H1 (cell line): ENCODE measurements around the gene OR51V1. TPM values are rescaled to one million over a fixed set of nuclear protein-coding genes. Genes with fewer than 3 reads are reported as not detected.

ENCODE experiments used
- CTCF ChIA-PET: fragments of 300-600 bp; sonication (Branson Sonifier 250); formaldehyde crosslinking; loops from one replicate; lab custom pipeline; 2021; ENCODE audit not compliant: partially characterized antibody; lab: Charles Lee
- POLR2A ChIA-PET: fragments of 300-600 bp; sonication (Branson Sonifier 250); formaldehyde crosslinking; loops from one replicate; lab custom pipeline; 2021; ENCODE audit warnings: inconsistent platforms; ENCODE audit not compliant: partially characterized antibody; lab: Charles Lee
- DNase-seq, 2 experiments: peaks; one replicate each; pipeline versions ENCODE4 v3.0.0 to v3.0.0-alpha.2; 2010 to 2022; ENCODE audit warnings: low spot score in 2 of 2, low read depth in 1 of 2, mixed read lengths in 1 of 2
- FAIRE-seq: peaks from 2 replicates; lab custom pipeline; 2011; peaks lifted over from hg19 to GRCh38; lab: Jason Lieb, UNC
- H2AFZ ChIP-seq: 2 replicates; pipeline ENCODE4 v1.8.1; 2012; ENCODE audit warnings: low read length, inconsistent platforms
- H2AK5ac ChIP-seq: 2 replicates; pipeline ENCODE4 v1.6.1; 2013; ENCODE audit warnings: low read depth, low read length
- H2BK120ac ChIP-seq: replicated peaks from 2 replicates; pipeline ENCODE3; 2013; ENCODE audit warnings: low read depth, low read length, inconsistent platforms
- H2BK12ac ChIP-seq: 2 replicates; pipeline ENCODE4 v1.6.1; 2013; ENCODE audit warnings: low read depth, low read length
- H2BK15ac ChIP-seq: 2 replicates; pipeline ENCODE4 v1.6.1; 2013; ENCODE audit warnings: low read length
- H2BK20ac ChIP-seq: 2 replicates; pipeline ENCODE4 v1.6.1; 2013; ENCODE audit warnings: low read length
- H2BK5ac ChIP-seq: 2 replicates; pipeline ENCODE4 v1.6.1; 2013; ENCODE audit warnings: low read depth, low read length
- H3K14ac ChIP-seq: 2 replicates; pipeline ENCODE4 v1.6.1; 2013; ENCODE audit warnings: inconsistent platforms; ENCODE audit not compliant: insufficient read length
- H3K18ac ChIP-seq: 2 replicates; pipeline ENCODE4 v1.6.1; 2013; ENCODE audit warnings: low read length; ENCODE audit errors: extremely low read depth
- H3K23ac ChIP-seq: 2 replicates; pipeline ENCODE4 v1.6.1; 2013; ENCODE audit warnings: inconsistent platforms; ENCODE audit not compliant: insufficient read length
- H3K23me2 ChIP-seq: 2 replicates; pipeline ENCODE4 v1.6.1; 2013; ENCODE audit warnings: low read depth, low read length
- H3K27ac ChIP-seq: 2 replicates; pipeline ENCODE4 v1.6.1; 2011; ENCODE audit warnings: low read depth, low read length, inconsistent platforms
- H3K27me3 ChIP-seq, 4 experiments: replicated peaks in 1 of 4; 1 replicate in 1 of 4; 2 replicates in 3 of 4; pipeline versions ENCODE4 v1.6.1 to v1.8.1; 2011 to 2013; ENCODE audit warnings: low read length in 3 of 4, mild to moderate bottlenecking in 3 of 4, inconsistent platforms in 2 of 4, mixed read lengths in 2 of 4, moderate library complexity in 1 of 4; ENCODE audit not compliant: control insufficient read depth in 3 of 4, insufficient read depth in 3 of 4; ENCODE audit errors: extremely low read depth in 1 of 4
- H3K36me3 ChIP-seq, 4 experiments: 2 replicates each; pipeline versions ENCODE4 v1.6.1 to v1.8.1; 2011 to 2013; ENCODE audit warnings: mild to moderate bottlenecking in 4 of 4, low read length in 3 of 4, moderate library complexity in 2 of 4, control low read depth in 1 of 4, inconsistent platforms in 1 of 4; ENCODE audit not compliant: insufficient read depth in 4 of 4, control insufficient read depth in 2 of 4
- H3K4ac ChIP-seq: replicated peaks from 2 replicates; pipeline ENCODE3; 2013; ENCODE audit warnings: low read length, low read depth, mixed read lengths, inconsistent platforms; ENCODE audit not compliant: insufficient read length
- H3K4me1 ChIP-seq, 4 experiments: replicated peaks in 1 of 4; 1 replicate in 1 of 4; 2 replicates in 3 of 4; pipeline versions ENCODE4 v1.6.1 to v1.8.1; 2011 to 2013; ENCODE audit warnings: low read length in 3 of 4, inconsistent platforms in 2 of 4, mixed read lengths in 1 of 4; ENCODE audit not compliant: insufficient read depth in 4 of 4, control insufficient read depth in 3 of 4
- H3K4me2 ChIP-seq, 2 experiments: 2 replicates each; pipeline versions ENCODE4 v1.6.1 to v1.8.1; 2011 to 2013; ENCODE audit warnings: low read depth in 2 of 2, low read length in 2 of 2, control low read depth in 1 of 2, inconsistent platforms in 1 of 2, mild to moderate bottlenecking in 1 of 2; ENCODE audit not compliant: insufficient read depth in 1 of 2
- H3K4me3 ChIP-seq, 4 experiments: fragments of 200-600, 300-600 bp in 1 of 4; sonication (generic), shearing (Covaris generic), sonication (Bioruptor Twin) in 1 of 4; 2 replicates each; pipeline versions ENCODE4 v1.5.1 to v1.8.1; 2011 to 2016; ENCODE audit warnings: low read length in 4 of 4, low read depth in 3 of 4, control low read depth in 2 of 4, inconsistent platforms in 2 of 4, mild to moderate bottlenecking in 2 of 4, mixed read lengths in 1 of 4, moderate library complexity in 1 of 4; ENCODE audit not compliant: insufficient read depth in 2 of 4; ENCODE audit errors: extremely low read depth in 1 of 4
- H3K56ac ChIP-seq: replicated peaks from 2 replicates; pipeline ENCODE3; 2013; ENCODE audit warnings: low read depth, mild to moderate bottlenecking, mixed read lengths, low read length, inconsistent platforms; ENCODE audit not compliant: insufficient read length
- H3K79me1 ChIP-seq: 2 replicates; pipeline ENCODE4 v1.6.1; 2013; ENCODE audit warnings: low read depth, low read length, control low read depth
- H3K79me2 ChIP-seq, 2 experiments: 2 replicates each; pipeline versions ENCODE4 v1.6.1 to v1.8.1; 2012 to 2013; ENCODE audit warnings: low read length in 2 of 2, mild to moderate bottlenecking in 2 of 2, inconsistent platforms in 1 of 2; ENCODE audit not compliant: insufficient read depth in 2 of 2, control insufficient read depth in 1 of 2
- H3K9ac ChIP-seq, 4 experiments: replicated peaks in 1 of 4; 1 replicate in 1 of 4; 2 replicates in 3 of 4; pipeline versions ENCODE4 v1.6.1 to v1.8.1; 2011 to 2013; ENCODE audit warnings: low read depth in 3 of 4, low read length in 3 of 4, control low read depth in 2 of 4, mild to moderate bottlenecking in 2 of 4, moderate library complexity in 2 of 4, inconsistent platforms in 1 of 4; ENCODE audit errors: extremely low read depth in 1 of 4
- H3K9me3 ChIP-seq, 2 experiments: 2 replicates each; pipeline versions ENCODE4 v1.6.1 to v1.8.1; 2012 to 2013; ENCODE audit warnings: mild to moderate bottlenecking in 2 of 2, moderate library complexity in 2 of 2, control low read depth in 1 of 2, inconsistent platforms in 1 of 2, low read depth in 1 of 2, low read length in 1 of 2, mixed read lengths in 1 of 2; ENCODE audit not compliant: insufficient read depth in 2 of 2
- H4K20me1 ChIP-seq, 2 experiments: replicated peaks in 1 of 2; 2 replicates each; pipeline versions ENCODE3 to v1.8.1; 2011 to 2013; ENCODE audit warnings: inconsistent platforms in 2 of 2, low read length in 2 of 2, mild to moderate bottlenecking in 1 of 2; ENCODE audit not compliant: insufficient read depth in 2 of 2, control insufficient read depth in 1 of 2
- H4K5ac ChIP-seq: 2 replicates; pipeline ENCODE4 v1.6.1; 2013; ENCODE audit warnings: low read length, low read depth, mixed read lengths, inconsistent platforms; ENCODE audit not compliant: insufficient read length
- H4K8ac ChIP-seq: 2 replicates; pipeline ENCODE4 v1.8.0; 2013; ENCODE audit warnings: mild to moderate bottlenecking, moderate library complexity, low read length, inconsistent platforms; ENCODE audit not compliant: insufficient read depth; ENCODE audit errors: extremely low read depth
- H4K91ac ChIP-seq: replicated peaks from 2 replicates; pipeline ENCODE3; 2013; ENCODE audit warnings: low read length, mixed read lengths, inconsistent platforms; ENCODE audit not compliant: insufficient read length
- BRCA1 ChIP-seq: IDR thresholded peaks from 2 replicates; pipeline ENCODE4 v1.6.1; 2012; ENCODE audit warnings: low read depth, low read length, improper control_type of control experiment
- CHD1 ChIP-seq: IDR thresholded peaks from 2 replicates; pipeline ENCODE4 v1.6.1; 2012; ENCODE audit warnings: low read depth, low read length, improper control_type of control experiment
- CREB1 ChIP-seq: IDR thresholded peaks from 2 replicates; pipeline ENCODE4 v1.6.1; 2012; ENCODE audit warnings: inconsistent platforms
- EP300 ChIP-seq, 2 experiments: IDR thresholded peaks; 1 replicate in 1 of 2; 2 replicates in 1 of 2; pipeline ENCODE4 v1.6.1; 2011 to 2012; ENCODE audit warnings: low read depth in 2 of 2, low read length in 2 of 2, mild to moderate bottlenecking in 2 of 2, borderline replicate concordance in 1 of 2, inconsistent platforms in 1 of 2, moderate library complexity in 1 of 2
- EZH2 ChIP-seq: fragments of 200-600 bp; sonication (generic); IDR thresholded peaks from 2 replicates; pipeline ENCODE4 v1.7.1; 2012; ENCODE audit warnings: low read depth, mild to moderate bottlenecking, moderate library complexity, low read length, inconsistent platforms; ENCODE audit not compliant: severe bottlenecking
- POU5F1 ChIP-seq: IDR thresholded peaks from 2 replicates; pipeline ENCODE4 v1.6.1; 2011; ENCODE audit warnings: low read depth, mild to moderate bottlenecking, low read length, moderate library complexity
- RNF2 ChIP-seq: fragments of 200-900, 300-1000 bp; sonication (generic); IDR thresholded peaks from 2 replicates; pipeline ENCODE4 v1.7.1; 2016; ENCODE audit warnings: borderline replicate concordance, low read depth, mild to moderate bottlenecking, antibody characterized with exemption, low read length; ENCODE audit not compliant: poor library complexity, severe bottlenecking; ENCODE audit errors: missing control alignments
- SIRT6 ChIP-seq: IDR thresholded peaks from one replicate; pipeline ENCODE4 v1.7.1; 2012; ENCODE audit warnings: low read length, inconsistent platforms
- TAF7 ChIP-seq: optimal IDR thresholded peaks from 2 replicates; pipeline ENCODE3; 2011; ENCODE audit warnings: low read depth, mild to moderate bottlenecking, inconsistent platforms, low read length, moderate library complexity, borderline replicate concordance
- TBP ChIP-seq: IDR thresholded peaks from 2 replicates; pipeline ENCODE4 v1.6.1; 2011; ENCODE audit warnings: low read depth, low read length, improper control_type of control experiment
- WGBS, 2 experiments: shearing (Covaris generic) in 1 of 2; methylation state at CpG; one replicate each; pipeline versions ENCODE4 v1.1.6 to v1.1.7; 2013 to 2015; ENCODE audit warnings: low lambda C conversion rate in 2 of 2, mixed read lengths in 2 of 2, inconsistent platforms in 1 of 2, low coverage in 1 of 2, missing lambda C conversion rate in 1 of 2; ENCODE audit not compliant: insufficient replicate concordance in 2 of 2, insufficient coverage in 1 of 2, insufficient read length in 1 of 2; ENCODE audit errors: extremely low coverage in 1 of 2, missing lambda C conversion rate in 1 of 2; 5-methylcytosine and 5-hydroxymethylcytosine counted together
- polyA plus RNA-seq, 7 experiments: library from polyadenylated mRNA; depleted of rRNA in 3 of 7; stranded (reverse) in 5 of 7; unstranded in 2 of 7; fragments of >200 nt in 5 of 7; fragments of 200-250 nt in 2 of 7; gene quantifications; 1 replicate in 5 of 7; 2 replicates in 1 of 7; 4 replicates in 1 of 7; pipeline versions ENCODE4 v1.2.1 to v1.2.3, GENCODE V29; 2011 to 2013; ENCODE audit warnings: missing spikeins in 2 of 7, mixed read lengths in 2 of 7
- total RNA-seq: library from RNA; stranded (reverse); fragmentation: NEBNext Ultra II Directional; extraction: Animal tissue kit (Norgen Biotek cat#: 25700); gene quantifications from 2 replicates; pipeline ENCODE4 v1.2.1, GENCODE V29; 2021
- TF ChIP-seq, protein P1 (sequence below): IDR thresholded peaks from 2 replicates; pipeline ENCODE4 v1.6.1; 2011; ENCODE audit warnings: low read depth, mild to moderate bottlenecking, low read length; ENCODE audit not compliant: insufficient read depth
- TF ChIP-seq, protein P2 (sequence below): IDR thresholded peaks from 2 replicates; pipeline ENCODE4 v1.6.1; 2012; ENCODE audit warnings: inconsistent platforms

Gene OR51V1
- total and polyA plus RNA-seq, 2 of the 8 experiments (the other 6 are each of a cell fraction or from before 2014, with no cell fraction given), result not detected

DNA sequence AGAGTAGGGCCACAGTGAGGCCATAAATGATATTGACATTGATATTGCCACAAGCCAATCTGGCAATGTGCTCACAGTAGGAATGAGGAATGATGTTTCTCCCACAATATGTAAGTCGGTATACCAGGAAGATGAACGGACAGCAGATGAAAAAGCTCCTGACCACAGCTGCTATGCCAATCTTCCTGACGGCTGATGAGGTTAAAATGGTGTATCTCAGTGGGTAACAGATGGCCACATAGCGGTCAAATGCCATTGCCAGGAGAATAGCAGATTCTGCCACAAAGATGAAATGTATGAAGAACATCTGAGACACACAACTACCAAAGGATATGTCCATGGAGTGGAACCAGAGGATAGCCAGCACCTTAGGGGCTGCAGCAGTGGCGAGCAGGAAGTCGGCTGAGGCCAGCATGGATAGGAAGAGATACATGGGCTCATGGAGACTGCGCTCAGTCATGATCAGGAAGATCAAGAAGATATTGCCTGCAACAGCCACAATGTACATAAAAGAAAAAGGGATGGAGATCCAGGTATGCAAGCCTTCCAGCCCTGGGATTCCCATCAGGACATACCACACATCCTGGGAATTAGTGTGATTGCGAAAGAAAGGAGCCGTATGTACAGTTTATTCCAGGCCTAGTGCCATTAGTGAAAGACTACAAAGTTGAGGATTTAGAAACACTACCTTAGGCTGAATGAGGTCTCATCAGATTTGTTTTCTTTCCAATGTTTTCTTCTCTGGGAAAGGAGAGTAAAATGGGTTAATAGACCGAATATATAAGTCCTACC is 22.2 kb downstream of the OR51V1 start:
- no peak overlapping the region for H2BK12ac ChIP-seq
- H3K9ac ChIP-seq, result no peak overlapping the region
- no peaks in the 10 kb centered on the region for H4K20me1 ChIP-seq
- FAIRE-seq, result no peak
- no peak overlapping the region for H3K27ac ChIP-seq
- H2BK20ac ChIP-seq, result no peak overlapping the region
- H3K27me3 ChIP-seq, result no peaks in the 10 kb centered on the region
- H3K56ac ChIP-seq, result no peak overlapping the region
- no peak overlapping the region for H3K4ac ChIP-seq
- H4K5ac ChIP-seq, result no peak overlapping the region
- no peaks in the 10 kb centered on the region for H3K79me2 ChIP-seq
- CTCF ChIA-PET, result no interaction called here
- H3K79me1 ChIP-seq, result no peaks in the 10 kb centered on the region
- POLR2A ChIA-PET, result no interaction called here
- H2AFZ ChIP-seq, result no peak overlapping the region
- H3K36me3 ChIP-seq, result no peaks in the 10 kb centered on the region
- no peak overlapping the region for H2BK120ac ChIP-seq
- H3K4me3 ChIP-seq, result no peak overlapping the region
- no peaks in the 10 kb centered on the region for H3K9me3 ChIP-seq
- no peak for DNase-seq
- no peak overlapping the region for H4K8ac ChIP-seq
- no peak overlapping the region for H3K4me2 ChIP-seq
- H3K23ac ChIP-seq, result no peak overlapping the region
- no peaks in the 10 kb centered on the region for H3K4me1 ChIP-seq
- no peak overlapping the region for H3K18ac ChIP-seq
- no peak overlapping the region for H3K14ac ChIP-seq
- H2AK5ac ChIP-seq, result no peak overlapping the region
- H4K91ac ChIP-seq, result no peak overlapping the region
- H2BK5ac ChIP-seq, result no peak overlapping the region
- no peak overlapping the region for H2BK15ac ChIP-seq
- 85% methylated on average over 10 of the region's 10 CpGs; no CpG with 5 or more reads in 1 of the 2 experiments for WGBS, 2 experiments
- no peaks in the 10 kb centered on the region; the same call in 1 of the 2 replicates for H3K23me2 ChIP-seq
- TF ChIP-seq POU5F1 (no peak), RNF2 (no peak), TBP (no peak), BRCA1 (no peak), TAF7 (no peak), CREB1 (no peak), EP300 (IDR thresholded peaks at IDR 0.05; ENCODE audit: borderline replicate concordance in 1 of 2, low read depth in 2 of 2, low read length in 2 of 2) (no peak), CHD1 (no peak), EZH2 (no peak), SIRT6 (no peak)
- TF ChIP-seq, protein P1, sequence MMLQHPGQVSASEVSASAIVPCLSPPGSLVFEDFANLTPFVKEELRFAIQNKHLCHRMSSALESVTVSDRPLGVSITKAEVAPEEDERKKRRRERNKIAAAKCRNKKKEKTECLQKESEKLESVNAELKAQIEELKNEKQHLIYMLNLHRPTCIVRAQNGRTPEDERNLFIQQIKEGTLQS, result no peak
- TF ChIP-seq, protein P2, sequence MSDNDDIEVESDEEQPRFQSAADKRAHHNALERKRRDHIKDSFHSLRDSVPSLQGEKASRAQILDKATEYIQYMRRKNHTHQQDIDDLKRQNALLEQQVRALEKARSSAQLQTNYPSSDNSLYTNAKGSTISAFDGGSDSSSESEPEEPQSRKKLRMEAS, result no peak
